GM19467 (cell line): ENCODE data around the gene SPATS2L.

ENCODE experiments used
- ATAC-seq: cut with Tn5 transposase; IDR thresholded peaks from one replicate; pipeline ENCODE4 v1.9.1; 2021; ENCODE audit warnings: mild to moderate bottlenecking, moderate library complexity; ENCODE audit not compliant: unreplicated experiment

The SPATS2L gene, protein sequence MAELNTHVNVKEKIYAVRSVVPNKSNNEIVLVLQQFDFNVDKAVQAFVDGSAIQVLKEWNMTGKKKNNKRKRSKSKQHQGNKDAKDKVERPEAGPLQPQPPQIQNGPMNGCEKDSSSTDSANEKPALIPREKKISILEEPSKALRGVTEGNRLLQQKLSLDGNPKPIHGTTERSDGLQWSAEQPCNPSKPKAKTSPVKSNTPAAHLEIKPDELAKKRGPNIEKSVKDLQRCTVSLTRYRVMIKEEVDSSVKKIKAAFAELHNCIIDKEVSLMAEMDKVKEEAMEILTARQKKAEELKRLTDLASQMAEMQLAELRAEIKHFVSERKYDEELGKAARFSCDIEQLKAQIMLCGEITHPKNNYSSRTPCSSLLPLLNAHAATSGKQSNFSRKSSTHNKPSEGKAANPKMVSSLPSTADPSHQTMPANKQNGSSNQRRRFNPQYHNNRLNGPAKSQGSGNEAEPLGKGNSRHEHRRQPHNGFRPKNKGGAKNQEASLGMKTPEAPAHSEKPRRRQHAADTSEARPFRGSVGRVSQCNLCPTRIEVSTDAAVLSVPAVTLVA

DNA sequence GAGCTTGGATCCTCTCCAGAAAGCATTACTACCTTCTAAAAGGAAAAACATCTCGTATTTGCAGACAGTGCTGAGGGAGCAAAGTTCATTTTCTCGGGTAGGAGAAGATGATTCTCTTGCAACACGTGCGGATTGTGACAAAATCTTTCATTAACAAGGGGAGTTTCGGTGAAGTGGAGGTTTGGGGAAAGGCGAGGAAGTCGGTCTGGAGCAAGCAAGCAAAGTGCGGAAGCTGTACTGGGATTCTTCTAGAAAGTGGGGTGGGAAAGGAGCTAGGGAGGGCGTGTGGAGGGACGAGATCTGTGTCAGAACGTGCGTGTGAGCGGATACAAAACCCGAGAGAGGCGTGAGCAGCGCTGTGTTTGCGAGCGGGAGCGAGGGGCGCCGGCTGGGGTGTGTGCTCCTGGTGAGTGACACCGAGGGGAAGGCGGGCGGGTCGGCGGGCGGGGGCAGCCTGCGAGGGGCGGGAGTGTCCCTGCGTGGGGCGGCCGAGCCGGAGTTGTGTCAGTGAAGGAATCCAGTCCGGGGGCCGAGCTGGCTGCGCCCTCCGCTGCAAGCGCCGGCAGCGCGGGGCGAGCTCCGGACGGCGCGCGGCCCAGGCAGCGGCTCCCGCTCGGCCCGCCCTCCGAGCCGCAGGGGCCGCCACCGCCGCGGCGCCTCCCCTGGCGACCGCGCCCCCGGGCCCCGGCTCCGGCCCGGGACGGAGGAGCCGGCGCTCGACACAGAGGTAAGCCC, at the start of gene SPATS2L:
Gene SPATS2L (plus strand): TSS at position 498 of the 735 bp plus-strand sequence. CDS start 82,552 bp downstream, outside the sequence.
- ATAC-seq = peak; percentile 47

DNA sequence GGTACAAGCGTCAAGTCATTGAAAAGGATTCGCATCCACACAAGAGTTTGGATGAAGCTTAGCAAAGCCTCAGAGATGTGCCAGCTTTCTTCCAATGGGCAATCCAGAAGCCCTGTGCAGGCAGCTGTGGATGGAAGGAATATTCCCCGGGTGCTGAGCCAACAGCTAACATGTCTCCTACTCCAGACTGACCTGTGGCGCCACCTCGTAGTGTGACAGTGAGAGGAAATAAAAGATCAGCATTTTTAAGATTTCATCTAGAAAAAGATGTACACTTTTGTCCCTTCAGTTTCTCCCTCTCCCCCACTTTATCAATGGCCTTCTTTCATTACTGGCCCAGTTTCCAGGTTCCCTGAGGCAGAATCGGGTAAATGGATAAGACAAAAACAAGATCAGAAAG, 48.9 kb upstream of the SPATS2L start:
- no peak for ATAC-seq

DNA sequence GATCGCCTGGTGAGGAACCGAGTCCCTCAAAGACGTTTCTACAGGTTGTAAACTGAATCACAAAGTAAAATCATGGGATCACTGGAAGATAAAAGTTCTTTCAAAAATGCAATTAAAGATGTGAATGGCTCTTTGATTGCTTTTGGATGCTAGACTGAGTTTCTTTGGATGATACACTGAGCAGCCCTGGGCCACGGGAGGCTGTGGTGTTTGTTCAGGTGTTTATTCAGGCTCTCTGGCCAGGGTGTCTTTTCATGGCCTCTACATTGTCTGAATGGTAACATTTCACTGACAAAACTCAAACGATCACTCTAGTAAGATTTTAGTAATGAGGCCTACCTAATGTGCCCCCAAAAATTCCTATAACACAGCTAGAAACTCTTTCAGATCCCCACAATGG, 48.4 kb upstream of the SPATS2L start:
- no peak for ATAC-seq

DNA sequence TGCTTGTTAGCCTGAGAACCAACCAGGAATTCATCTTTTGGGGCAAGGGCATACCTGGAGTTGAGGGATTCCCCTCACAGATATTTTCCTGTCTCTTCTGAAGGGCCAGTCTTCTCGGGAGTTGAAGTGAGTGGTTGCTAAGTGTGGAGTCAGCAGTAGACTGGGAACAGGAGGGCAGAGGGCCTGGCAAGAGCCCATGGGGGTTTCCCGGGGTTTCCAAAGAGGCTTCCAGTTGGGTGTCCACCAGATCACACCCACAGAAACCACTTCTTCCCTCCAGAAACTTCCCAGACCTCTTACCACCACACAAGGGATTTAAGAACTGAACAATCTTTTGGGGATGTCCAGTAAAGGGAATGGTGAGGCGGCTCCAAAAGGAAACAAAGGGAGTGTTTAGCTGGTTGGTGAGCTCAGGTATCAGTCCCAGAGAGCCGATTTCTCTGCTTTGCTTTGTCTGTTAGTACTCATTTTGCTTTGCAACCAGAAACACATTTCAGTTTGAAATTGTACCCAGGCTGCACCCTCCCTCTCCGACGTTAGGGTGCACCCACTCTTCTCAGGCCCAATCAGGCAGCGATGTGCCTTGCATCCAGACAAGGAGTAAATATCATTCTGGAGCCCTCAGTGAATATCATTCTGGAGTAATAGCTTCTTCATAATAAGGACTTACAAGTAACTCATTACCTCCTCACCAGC, 47.5 kb upstream of the SPATS2L start:
- ATAC-seq = no peak

DNA sequence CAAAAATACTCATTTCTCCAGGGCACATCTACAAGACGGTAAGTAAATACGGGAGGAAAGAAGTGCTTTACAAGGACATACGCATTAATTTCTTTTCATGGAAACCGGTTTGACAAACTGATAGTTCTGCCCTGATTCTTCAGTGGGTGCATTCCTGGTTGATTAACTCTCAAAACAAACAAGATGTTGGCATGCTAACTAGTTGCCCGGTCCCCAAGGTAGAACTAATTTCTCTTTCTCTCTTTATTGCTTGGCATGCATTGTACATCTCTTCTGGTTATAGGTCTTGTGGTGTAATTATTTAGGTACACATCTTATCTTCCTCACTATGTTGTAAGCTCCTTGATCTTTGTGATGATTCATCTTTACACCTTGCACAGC, 46.9 kb upstream of the SPATS2L start:
- no peak for ATAC-seq

DNA sequence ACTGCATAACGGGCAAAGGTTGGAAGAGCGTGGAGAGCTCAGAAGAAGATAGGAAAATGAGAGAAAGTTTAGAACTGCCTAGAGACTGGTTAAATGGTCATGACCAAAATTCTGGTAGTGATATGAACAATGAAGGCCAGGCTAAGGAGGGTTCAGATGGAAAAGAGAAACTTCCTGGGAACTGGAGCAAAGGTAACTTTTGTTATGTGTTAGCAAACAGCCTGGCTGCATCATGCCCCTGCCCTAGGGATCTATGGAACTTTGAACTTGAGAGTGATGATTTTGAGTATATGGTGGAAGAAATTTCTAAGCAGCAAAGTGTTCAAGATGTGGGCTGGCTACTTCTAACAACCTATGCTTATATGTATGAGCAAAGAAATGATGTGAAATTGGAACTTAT, 44.4 kb upstream of the SPATS2L start:
- ATAC-seq = no peak

DNA sequence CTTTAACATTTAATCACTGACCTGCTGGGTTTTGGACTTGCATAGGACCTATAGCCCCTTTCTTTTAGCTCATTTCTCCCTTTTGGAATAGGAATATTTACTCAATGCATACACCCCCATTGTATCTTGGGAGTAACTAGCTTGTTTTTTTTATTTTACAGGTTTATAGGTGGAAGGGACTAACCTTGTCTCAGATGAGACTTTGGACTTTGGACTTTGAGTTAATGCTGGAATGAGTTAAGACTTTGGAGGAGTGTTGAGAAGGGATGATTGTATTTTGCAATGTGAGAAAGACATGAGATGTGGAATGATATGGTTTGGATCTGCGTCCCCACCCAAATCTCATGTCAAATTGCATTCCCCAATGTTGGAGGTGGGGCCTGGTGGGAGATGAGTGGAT, 43.2 kb upstream of the SPATS2L start:
- ATAC-seq = no peak

DNA sequence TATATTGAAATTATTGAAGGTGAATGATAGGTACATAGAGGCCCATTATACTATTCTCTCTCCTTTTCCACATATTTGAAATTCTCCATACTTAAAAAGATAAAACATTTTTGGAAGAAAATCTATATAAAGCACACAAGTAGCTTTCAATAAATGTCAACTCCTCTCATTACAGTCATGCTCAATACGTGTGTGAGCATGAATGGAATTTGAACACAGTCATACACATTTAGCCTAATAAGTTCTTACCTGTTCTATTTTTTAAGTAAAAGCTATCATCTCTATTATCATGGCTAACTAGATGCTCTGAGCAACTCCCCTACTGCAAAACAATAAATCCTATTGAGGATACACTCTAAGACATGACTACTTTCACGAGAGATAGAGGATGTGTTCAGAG, 41.9 kb upstream of the SPATS2L start:
- ATAC-seq = no peak

DNA sequence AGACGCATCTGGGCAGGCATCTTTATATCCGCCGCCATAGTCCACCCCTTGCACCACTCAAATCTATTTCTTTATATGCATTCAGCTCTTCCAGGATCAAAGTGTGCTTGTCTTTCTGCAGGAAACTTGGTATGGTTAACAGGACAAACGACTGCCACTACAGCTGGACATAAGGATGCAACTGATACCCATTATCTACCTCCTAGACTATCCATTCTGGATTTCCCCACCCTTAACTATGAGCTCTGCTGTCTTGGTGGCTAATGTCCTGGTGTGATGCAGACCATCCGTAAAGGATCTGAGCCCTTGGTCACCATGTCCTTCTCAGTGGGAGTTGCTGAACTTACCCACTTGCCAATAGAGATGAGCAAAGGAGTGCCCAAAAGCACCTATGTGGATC, 40.1 kb upstream of the SPATS2L start:
- ATAC-seq = no peak

DNA sequence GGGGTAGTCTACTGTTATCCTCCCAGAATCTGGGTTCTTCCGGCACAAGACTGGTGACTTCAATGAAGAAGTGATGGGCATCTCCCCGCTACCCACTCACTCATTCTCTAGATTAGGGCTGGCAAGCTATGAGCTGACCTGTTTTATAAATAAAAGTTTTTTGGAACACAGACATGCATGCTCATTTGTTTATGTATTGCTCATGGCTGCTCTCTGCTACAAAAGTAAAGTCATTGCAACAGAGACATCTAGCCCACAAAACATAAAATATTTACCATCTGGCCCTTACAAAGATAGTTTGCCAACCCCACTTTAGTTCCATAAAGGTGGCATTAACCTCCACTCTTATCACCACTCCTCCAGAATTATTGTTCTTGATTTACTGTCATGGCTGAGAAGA, 39.1 kb upstream of the SPATS2L start:
- no peak for ATAC-seq

DNA sequence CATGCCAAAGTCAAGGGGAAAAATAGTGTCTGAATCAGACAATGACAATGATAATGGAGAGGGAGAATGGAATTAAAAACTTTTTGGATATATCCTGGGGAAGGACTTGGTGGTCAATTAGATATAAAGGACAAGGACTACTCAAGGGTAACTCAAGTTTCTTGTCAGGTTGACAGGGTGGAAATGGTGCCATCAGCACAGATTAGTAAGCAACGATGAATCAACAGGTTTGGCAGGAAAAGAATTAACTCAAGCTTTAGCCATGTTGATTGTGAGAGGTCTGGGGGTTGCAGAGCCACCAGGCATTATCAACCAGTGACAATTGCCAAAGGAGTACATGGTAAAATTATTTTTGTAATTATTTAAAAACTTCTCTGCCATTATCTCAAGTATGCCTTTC, 35.8 kb upstream of the SPATS2L start:
- no peak for ATAC-seq

DNA sequence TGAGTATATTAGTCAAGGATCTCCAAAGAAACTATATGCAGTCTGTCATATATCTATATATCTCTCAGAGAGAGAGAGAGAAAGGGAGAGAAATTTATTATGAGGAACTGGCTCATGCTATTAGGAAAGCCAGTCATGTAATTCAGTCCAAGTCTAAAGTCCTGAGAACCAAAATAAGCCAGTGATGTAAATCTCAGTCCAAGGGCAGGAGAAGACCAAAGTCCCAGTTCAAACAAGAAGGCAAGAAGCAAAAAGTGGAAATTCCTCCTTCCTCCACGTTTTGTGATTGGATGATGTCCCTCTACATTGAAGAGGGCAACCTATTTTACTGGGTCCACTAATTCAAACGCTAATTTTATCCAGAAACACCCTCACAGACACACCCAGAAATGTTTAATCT, 34.2 kb upstream of the SPATS2L start:
- no peak for ATAC-seq

DNA sequence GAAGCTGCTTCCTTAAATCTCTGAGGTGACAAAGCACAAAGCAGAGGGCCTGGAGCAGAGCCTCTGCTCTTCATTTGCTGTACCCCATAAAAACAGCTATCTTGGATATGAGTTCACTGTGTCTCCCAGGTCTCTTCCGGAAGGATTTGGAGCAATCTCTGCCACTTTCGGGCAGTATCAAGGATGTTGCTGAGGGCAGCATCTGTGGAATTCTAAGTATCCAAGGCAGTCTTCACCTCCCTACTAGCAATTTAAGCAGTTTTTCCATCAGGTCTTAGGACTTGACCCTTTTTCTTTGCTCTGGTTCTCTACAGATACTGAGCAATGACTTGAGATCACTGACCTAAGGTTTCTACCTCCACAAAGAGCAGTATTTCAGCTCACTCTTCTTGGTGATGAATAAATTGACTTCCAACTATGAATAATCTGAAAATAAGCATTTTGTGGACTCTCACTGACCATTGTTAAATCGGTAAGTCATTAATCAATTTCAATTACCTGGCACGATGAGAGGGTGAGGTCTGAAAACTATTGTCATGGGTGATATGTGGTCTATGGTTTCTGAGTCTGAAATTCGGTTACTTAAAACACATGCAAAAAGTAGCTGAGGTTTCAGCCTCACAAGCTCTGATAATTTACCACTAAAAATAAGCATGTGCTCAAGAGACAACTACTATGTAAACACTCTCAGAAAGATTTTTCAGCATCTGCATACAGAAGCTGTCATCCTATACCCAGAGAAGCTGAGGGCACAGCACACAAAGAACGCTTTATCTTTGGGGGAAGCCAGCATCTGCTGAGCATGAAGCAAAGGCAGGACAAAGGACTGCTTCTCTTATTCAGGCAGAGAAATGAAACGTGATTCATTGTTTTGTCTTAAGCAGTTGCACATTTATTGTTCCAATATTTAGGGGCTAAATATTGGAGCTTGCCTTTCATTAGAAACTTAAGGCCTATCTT, 32.1 kb upstream of the SPATS2L start:
- ATAC-seq = no peak

DNA sequence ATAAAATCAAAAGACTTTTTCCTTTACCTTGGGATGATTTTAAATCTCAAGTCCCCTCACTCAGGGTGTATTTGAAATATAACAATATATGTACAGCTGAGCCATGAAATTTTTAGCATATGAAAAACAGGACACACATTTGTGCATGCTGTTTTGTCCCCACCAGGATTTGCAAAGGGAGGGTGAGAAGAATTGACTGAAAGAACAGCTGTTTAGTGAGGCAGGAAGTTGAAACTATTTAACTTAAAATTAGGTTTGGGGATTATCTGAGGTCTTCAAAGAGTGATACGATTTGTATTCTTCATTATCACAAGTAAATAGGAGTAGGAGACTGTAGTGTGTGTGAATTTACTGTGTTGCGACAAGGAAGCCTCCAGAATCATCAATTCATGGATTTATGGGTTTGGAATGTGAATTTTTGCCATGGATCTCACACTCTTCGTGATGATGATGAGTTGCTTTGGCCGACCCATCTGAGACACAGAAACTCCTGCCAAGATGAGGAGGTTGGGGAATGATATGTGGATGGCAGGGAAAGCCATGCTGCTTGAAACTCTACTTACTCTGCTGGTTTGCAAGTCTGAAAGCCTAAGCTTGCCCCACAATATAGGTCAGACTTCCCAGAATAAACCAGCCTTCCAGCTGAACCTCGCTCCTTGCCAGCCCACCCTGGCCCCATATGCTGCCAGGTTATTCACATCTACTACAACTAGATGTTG, 31.0 kb upstream of the SPATS2L start:
- ATAC-seq = no peak

DNA sequence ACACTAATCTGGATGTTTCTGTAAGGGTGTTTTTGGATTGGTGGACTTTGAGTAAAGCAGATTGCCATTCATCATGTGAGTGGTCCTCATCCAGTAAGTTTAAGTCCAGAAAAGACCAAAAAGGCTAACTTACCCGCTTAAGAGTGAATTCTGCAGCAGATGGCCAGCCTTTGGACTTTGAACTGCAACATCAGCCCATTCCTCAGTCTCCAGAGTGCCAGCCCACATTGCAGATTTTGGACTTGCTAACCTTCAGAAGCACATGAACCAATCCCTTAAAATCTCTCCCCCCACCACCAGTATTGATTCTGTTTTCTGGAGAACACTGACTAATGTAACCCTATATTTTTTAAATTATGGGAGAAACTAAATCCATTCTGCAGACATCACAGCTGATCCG, 30.0 kb upstream of the SPATS2L start:
- no peak for ATAC-seq

DNA sequence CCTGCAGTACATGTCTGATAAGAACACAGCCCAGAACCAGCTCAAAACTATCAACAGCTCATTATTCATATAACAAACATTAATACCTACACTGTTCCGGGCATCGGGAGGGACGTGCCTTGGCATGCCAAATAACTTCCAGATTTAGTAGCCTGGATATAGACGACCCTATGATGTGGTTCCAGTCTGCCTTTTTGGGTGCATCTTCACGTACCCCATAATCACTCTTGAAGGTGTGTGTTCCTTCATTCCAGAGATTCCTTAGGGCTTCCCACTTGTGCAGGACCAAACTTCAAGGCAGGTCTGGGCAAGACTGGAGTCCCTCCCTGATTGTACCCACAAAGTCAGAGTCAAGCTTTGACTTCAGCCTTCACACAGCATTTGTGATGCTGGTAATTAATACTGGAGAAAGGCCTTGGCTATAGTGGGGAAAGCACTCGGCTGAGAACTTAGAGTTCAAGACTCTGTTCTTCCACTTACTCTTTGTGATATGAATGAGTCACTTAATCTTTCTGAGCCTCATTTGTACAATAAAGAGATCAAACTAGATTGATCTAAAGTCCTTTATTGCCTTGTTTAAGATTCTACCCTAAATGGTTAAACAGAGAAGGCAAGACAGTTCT, 27.7 kb upstream of the SPATS2L start:
- no peak for ATAC-seq

DNA sequence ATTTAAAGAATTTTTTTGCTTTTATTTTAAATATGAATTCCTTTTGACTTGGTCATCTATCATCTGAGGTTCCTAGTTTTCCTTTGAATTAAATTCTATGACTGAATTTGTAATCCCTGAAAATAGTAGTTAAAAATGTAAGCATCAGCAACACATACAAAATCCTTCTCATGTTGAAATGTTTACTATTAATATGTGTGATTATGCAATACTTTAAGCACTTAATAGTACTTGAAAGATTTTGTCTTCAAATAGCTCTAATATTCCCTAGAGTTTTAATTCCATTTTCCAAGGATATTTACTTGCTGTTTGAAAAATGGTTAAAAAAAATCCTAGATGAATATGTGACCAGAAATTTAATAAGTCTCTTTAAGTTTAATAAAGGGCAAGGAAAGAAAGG, 26.6 kb upstream of the SPATS2L start:
- no peak for ATAC-seq

DNA sequence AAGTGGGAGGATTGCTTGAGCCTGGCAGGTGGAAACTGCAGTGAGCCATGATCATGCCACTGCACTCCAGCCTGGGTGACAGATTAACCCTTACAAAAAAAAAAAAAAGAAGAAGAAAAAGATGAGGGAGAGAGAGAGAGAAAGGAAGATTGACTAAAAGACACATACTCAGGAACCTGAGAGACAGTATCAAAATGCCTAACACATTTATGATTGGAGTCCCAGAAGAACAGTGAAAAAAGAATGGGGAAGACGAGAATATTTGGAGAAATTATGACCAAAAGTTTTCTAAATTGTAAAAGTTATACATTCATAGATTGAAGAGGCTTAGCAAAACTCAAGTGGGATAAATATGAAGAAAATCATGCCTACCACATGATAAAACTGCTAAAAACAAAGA, 19.9 kb upstream of the SPATS2L start:
- ATAC-seq = no peak

DNA sequence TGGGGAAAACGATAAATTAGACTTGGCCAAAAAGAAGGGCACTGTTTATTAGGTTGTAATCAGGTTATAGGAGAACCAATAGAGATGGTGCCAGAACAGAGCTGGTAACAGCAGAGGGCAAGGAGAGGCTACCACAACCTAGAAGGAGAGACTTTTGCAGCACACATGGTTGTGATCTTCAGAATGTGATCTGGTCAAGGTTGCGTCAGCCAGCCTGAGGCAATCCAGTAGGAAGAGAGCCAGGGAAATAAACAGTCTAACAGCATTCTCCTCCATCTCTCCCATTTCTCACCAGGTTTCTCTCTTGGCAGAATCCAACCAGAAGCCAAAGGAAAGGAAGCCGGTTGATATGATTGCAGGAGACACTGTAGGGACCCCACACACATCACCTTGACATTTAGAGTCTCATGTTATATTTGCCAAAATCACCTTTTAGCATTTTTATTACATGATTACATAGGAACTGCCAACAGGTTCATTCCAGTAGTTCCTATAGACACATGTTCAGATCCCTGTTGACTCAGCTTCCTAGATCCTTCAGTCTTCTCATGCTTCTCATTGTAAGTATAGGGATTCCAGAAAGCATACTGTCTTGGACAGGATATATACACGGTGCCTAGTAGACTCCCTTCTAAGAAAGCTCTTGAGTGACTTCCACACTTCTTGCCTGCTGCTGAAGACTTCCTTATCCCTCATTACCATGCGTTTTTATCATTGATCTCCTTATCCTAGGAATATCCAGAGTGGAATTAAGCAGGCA, 17.6 kb upstream of the SPATS2L start:
- ATAC-seq = no peak
